Measurements from ENCODE around the gene GLT8D1.

GRCh38 chr3:52693071-52693470 is 12.5 kb downstream of the GLT8D1 start:
- TF ChIP-seq CTCF (IDR thresholded peaks at IDR 0.05), result no peak
- TF ChIP-seq POLR2A (IDR thresholded peaks at IDR 0.05), result no peak
- TF ChIP-seq POLR2AphosphoS5 (IDR thresholded peaks at IDR 0.05), result no peak
